ENCODE data around the gene SLC2A10.

DNA sequence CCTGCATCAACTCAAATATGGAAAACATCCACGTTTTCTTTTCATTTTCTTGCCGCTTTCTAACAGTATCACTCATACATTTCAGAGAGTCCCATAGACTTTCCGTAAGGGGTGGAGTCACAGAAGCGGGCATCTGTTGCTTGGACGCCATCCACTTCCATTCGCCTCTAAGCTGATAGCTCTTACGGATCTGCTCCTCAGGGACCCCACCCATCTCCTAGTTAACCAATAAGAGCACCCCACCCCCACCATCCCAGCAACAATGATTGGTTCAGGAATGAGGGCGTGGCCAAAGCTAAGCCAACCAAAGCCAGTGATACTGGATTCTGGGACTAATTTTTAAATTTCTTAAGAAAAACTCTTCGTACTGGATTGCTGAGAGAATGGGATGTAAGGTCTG is 42.4 kb downstream of the SLC2A10 start:
- TF ChIP-seq, protein P1, sequence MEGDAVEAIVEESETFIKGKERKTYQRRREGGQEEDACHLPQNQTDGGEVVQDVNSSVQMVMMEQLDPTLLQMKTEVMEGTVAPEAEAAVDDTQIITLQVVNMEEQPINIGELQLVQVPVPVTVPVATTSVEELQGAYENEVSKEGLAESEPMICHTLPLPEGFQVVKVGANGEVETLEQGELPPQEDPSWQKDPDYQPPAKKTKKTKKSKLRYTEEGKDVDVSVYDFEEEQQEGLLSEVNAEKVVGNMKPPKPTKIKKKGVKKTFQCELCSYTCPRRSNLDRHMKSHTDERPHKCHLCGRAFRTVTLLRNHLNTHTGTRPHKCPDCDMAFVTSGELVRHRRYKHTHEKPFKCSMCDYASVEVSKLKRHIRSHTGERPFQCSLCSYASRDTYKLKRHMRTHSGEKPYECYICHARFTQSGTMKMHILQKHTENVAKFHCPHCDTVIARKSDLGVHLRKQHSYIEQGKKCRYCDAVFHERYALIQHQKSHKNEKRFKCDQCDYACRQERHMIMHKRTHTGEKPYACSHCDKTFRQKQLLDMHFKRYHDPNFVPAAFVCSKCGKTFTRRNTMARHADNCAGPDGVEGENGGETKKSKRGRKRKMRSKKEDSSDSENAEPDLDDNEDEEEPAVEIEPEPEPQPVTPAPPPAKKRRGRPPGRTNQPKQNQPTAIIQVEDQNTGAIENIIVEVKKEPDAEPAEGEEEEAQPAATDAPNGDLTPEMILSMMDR (conservative IDR thresholded peaks at IDR 0.05): no peak
- TF ChIP-seq EZH2 (IDR thresholded peaks at IDR 0.05; ENCODE audit: low read depth): no peak

Measured in PC-9 (cell line).